CMK (cell line): ENCODE data around the gene SLC16A3.

Experiments used
- DNase-seq: peaks from one replicate; pipeline ENCODE4 v3.0.0-alpha.2; 2010; ENCODE audit warnings: low read depth

SLC16A3 gene

GRCh38 chr17:82269138-82269881 is 40.5 kb downstream of the SLC16A3 start:
- DNase-seq, result no peak

- DNase-seq, result no peak
Measured at GRCh38 chr17:82269882-82270500, 41.1 kb downstream of the SLC16A3 start.

- no peak for DNase-seq
Measured at GRCh38 chr17:82270651-82271050, 41.8 kb downstream of the SLC16A3 start.

- no peak for DNase-seq
Measured at GRCh38 chr17:82271401-82271800, 42.6 kb downstream of the SLC16A3 start.

- DNase-seq, result peak; percentile 78
Measured at GRCh38 chr17:82272495-82273326, 43.9 kb downstream of the SLC16A3 start.

- peak; percentile 68 for DNase-seq
Measured at GRCh38 chr17:82273327-82274133, 44.7 kb downstream of the SLC16A3 start, which contains the start of gene CSNK1D. TSS of gene CSNK1D (minus strand) at chr17:82273700. CDS start at chr17:82273381, 319 bp downstream.

- no peak for DNase-seq
Measured at GRCh38 chr17:82274134-82275020, 45.5 kb downstream of the SLC16A3 start.

GRCh38 chr17:82275326-82275725 is 46.5 kb downstream of the SLC16A3 start:
- no peak for DNase-seq

GRCh38 chr17:82276938-82277337 is 48.1 kb downstream of the SLC16A3 start:
- DNase-seq, result no peak

- DNase-seq, result no peak
Measured at GRCh38 chr17:82277851-82278250, 49.0 kb downstream of the SLC16A3 start.

GRCh38 chr17:82278308-82278707 is 49.5 kb downstream of the SLC16A3 start:
- no peak for DNase-seq

- no peak for DNase-seq
Measured at GRCh38 chr17:82278786-82279391, 50.0 kb downstream of the SLC16A3 start.

- DNase-seq, result no peak
Measured at GRCh38 chr17:82280537-82280936, 51.7 kb downstream of the SLC16A3 start.

- no peak for DNase-seq
Measured at GRCh38 chr17:82281076-82281475, 52.2 kb downstream of the SLC16A3 start.

- DNase-seq, result no peak
Measured at GRCh38 chr17:82281502-82282238, 52.8 kb downstream of the SLC16A3 start.

- DNase-seq, result no peak
Measured at GRCh38 chr17:82282239-82283207, 53.7 kb downstream of the SLC16A3 start.

- DNase-seq, result no peak
Measured at GRCh38 chr17:82283208-82283749, 54.4 kb downstream of the SLC16A3 start.

GRCh38 chr17:82285141-82285540 is 56.3 kb downstream of the SLC16A3 start:
- DNase-seq, result no peak
